Gastrocnemius medialis (tissue), 4 donors: ENCODE data around the gene B3GNT4. TPM values are rescaled to one million over a fixed set of nuclear protein-coding genes. Genes with fewer than 3 reads are reported as not detected.

Experiments
- ATAC-seq, 2 donors: fragments of 150-250 bp; one replicate each; pipeline ENCODE4 v1.9.1; 2016
- DNase-seq, 2 donors: peaks; one replicate each; pipeline ENCODE4 v3.0.0-alpha.2; 2019
- H3K27ac ChIP-seq, 4 donors: fragments of 200-600 bp; sonication (generic); 1 replicate in 1 of 4; 2 replicates in 3 of 4; pipeline ENCODE4 v1.5.1; 2016 to 2018; ENCODE audit warnings: mild to moderate bottlenecking in 2 of 4, moderate library complexity in 1 of 4
- H3K27me3 ChIP-seq, 3 donors: fragments of 200-600 bp; sonication (generic) in 2 of 3; 1 replicate in 1 of 3; 2 replicates in 2 of 3; pipeline versions ENCODE4 v1.5.1 to v1.6.0; 2016 to 2019; ENCODE audit warnings: mild to moderate bottlenecking in 1 of 3, moderate library complexity in 1 of 3
- H3K36me3 ChIP-seq, 2 donors: fragments of 200-600 bp; sonication (generic) in 1 of 2; one replicate each; pipeline ENCODE4 v1.5.1; 2017 to 2018
- H3K4me1 ChIP-seq, 2 donors: fragments of 200-600 bp; sonication (generic) in 1 of 2; one replicate each; pipeline ENCODE4 v1.5.1; 2016 to 2017; ENCODE audit warnings: mild to moderate bottlenecking in 2 of 2
- H3K4me3 ChIP-seq, 4 donors: fragments of 200-600 bp; sonication (generic) in 3 of 4; 1 replicate in 1 of 4; 2 replicates in 3 of 4; pipeline ENCODE4 v1.5.1; 2016 to 2019; ENCODE audit warnings: mild to moderate bottlenecking in 2 of 4
- H3K9me3 ChIP-seq, 3 donors: fragments of 200-600 bp; sonication (generic) in 2 of 3; 1 replicate in 1 of 3; 2 replicates in 2 of 3; pipeline ENCODE4 v1.5.1; 2016 to 2019
- CTCF ChIP-seq, 5 experiments: fragments of 450-650 bp in 3 of 5; fragments of 200-600 bp in 2 of 5; sonication (generic) in 2 of 5; IDR thresholded peaks in 4 of 5; conservative IDR thresholded peaks in 1 of 5; 1 replicate in 4 of 5; 2 replicates in 1 of 5; pipeline ENCODE4 v1.5.1; 2016 to 2019; ENCODE audit warnings: antibody characterized with exemption in 5 of 5, mild to moderate bottlenecking in 3 of 5, moderate library complexity in 3 of 5
- POLR2A ChIP-seq, 2 donors: fragments of 450-650 bp; IDR thresholded peaks; one replicate each; pipeline ENCODE4 v1.6.1; 2017; ENCODE audit warnings: antibody characterized with exemption in 2 of 2, mild to moderate bottlenecking in 2 of 2, moderate library complexity in 2 of 2
- in situ Hi-C, 4 donors: fragments of 200-750 bp; cut with MboI; loops; one replicate each; pipeline versions ENCODE4 v1.15.0 to v1.8.0; 2017; ENCODE audit warnings: low sequenced_read_pairs in 4 of 4
- intact Hi-C: fragments of 100-400 bp; cut with DNase I; formaldehyde crosslinking; loops from one replicate; pipeline ENCODE4 v1.15.1; 2023; ENCODE audit warnings: low total_unique reads
- total RNA-seq, 4 donors: library from RNA; depleted of rRNA; stranded (reverse); fragments of >200 nt; gene quantifications; one replicate each; pipeline versions ENCODE4 v1.1.0 to v1.2.3, GENCODE V29; 2016

The B3GNT4 gene
- total RNA-seq, 4 donors from 2014 or later, result not detected

DNA sequence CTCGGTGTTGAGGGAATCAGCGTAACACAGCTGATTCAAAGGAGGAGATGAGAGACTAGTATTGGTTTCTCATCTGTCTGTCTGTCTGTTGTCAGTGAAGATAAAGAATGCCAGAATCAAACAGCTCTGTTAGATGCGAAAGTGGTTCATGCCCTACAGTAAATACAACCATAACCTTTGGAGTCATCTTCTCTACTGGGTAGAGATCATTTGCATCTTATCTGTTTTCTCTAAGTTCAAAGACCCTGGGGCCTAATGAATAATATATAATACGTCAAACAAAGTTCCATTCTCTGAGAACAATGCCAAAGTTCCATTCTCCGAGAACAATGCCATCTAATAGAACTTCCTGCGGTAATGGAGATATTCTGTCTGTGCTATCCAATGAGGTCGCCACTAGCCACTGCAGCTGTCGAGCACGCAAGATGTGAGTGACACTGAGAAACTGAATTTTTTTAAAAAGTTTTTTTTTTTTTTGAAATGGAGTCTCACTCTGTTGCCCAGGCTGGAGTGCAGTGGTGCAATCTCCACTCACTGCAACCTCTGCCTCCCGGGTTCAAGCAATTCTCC lies 36.1 kb upstream of the B3GNT4 start:
- H3K4me3 ChIP-seq, result no peak overlapping the region
- TF ChIP-seq CTCF (IDR thresholded peaks at IDR 0.05 in 4 of 5, conservative IDR thresholded peaks at IDR 0.05 in 1 of 5) (no peak), POLR2A (IDR thresholded peaks at IDR 0.05) (no peak)
- H3K36me3 ChIP-seq, result no peaks in the 10 kb centered on the region
- H3K9me3 ChIP-seq, result no peaks in the 10 kb centered on the region
- in situ Hi-C loops, result no loop called here
- intact Hi-C loops, result no loop called here
- no peak for ATAC-seq
- H3K4me1 ChIP-seq, result no peaks in the 10 kb centered on the region
- H3K27me3 ChIP-seq, result peaks cover 0 to 3% (median 0%) of the 10 kb centered on the region in 3 donors
- no peak overlapping the region for H3K27ac ChIP-seq
- no peak for DNase-seq

- Histone ChIP-seq H3K4me1 (no peaks in the 10 kb centered on the region), H3K27me3 (peaks cover 0 to 3% (median 0%) of the 10 kb centered on the region in 3 donors), H3K9me3 (no peaks in the 10 kb centered on the region), H3K4me3 (no peak overlapping the region), H3K27ac (no peak overlapping the region), H3K36me3 (no peaks in the 10 kb centered on the region)
- intact Hi-C loops (no loop called here), in situ Hi-C loops (no loop called here)
- no peak for TF ChIP-seq CTCF (IDR thresholded peaks at IDR 0.05 in 4 of 5, conservative IDR thresholded peaks at IDR 0.05 in 1 of 5)
- TF ChIP-seq POLR2A (IDR thresholded peaks at IDR 0.05), result no peak
- DNase-seq, result no peak
- ATAC-seq, result no peak
Observed at GRCh38 chr12:122168492-122168891, 35.0 kb upstream of the B3GNT4 start.

GRCh38 chr12:122171399-122171798 lies 32.1 kb upstream of the B3GNT4 start:
- Histone ChIP-seq H3K4me1 (no peaks in the 10 kb centered on the region), H3K9me3 (no peaks in the 10 kb centered on the region), H3K4me3 (no peak overlapping the region), H3K27ac (no peak overlapping the region), H3K27me3 (peaks cover 0 to 3% (median 0%) of the 10 kb centered on the region in 3 donors), H3K36me3 (no peaks in the 10 kb centered on the region)
- intact Hi-C loops (no loop called here), in situ Hi-C loops (no loop called here)
- no peak for ATAC-seq
- TF ChIP-seq CTCF (IDR thresholded peaks at IDR 0.05 in 4 of 5, conservative IDR thresholded peaks at IDR 0.05 in 1 of 5) (no peak), POLR2A (IDR thresholded peaks at IDR 0.05) (no peak)
- no peak for DNase-seq

DNA sequence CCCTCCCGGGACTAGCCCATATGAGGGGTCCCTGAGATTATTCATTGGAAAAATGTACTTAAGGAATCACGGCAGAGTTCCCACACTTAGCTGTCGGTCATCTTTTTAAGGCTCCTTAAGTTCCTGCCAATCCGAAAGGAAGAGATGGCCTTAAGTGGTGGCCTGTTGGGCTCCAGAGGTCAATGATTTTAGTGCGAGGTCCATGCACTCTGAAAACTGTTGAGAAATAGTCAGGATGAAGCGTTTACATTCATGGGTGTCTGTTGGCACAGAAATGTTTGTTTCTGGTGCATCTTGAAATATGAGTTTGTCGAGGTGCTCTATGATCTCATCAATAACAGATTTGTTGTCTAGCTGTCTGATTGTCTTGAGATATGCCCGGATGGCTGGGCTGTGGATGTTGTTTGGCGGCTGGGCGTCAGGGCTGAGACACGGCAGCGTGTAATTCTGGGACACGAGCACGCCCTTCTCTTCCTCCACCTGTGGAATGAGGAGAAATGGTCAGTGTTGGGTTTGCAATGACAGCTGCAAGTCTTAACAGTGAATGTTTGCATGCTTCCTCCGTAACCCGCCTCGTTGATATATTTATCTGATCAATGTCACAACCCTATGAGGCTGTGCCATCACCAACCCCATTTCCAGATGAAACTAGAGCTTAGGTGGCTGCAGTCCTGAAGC lies 31.1 kb upstream of the B3GNT4 start:
- in situ Hi-C loops, result no loop called here
- Histone ChIP-seq H3K27ac (no peak overlapping the region), H3K36me3 (no peaks in the 10 kb centered on the region), H3K27me3 (peaks cover 0 to 3% (median 0%) of the 10 kb centered on the region in 3 donors), H3K4me1 (no peaks in the 10 kb centered on the region), H3K9me3 (no peaks in the 10 kb centered on the region), H3K4me3 (no peak overlapping the region)
- ATAC-seq (no peak), DNase-seq (no peak)
- TF ChIP-seq POLR2A (IDR thresholded peaks at IDR 0.05), result no peak
- TF ChIP-seq CTCF (IDR thresholded peaks at IDR 0.05 in 4 of 5, conservative IDR thresholded peaks at IDR 0.05 in 1 of 5), result no peak
- intact Hi-C loops, result no loop called here
